Measurements from ENCODE around the gene GPR183.

DNA sequence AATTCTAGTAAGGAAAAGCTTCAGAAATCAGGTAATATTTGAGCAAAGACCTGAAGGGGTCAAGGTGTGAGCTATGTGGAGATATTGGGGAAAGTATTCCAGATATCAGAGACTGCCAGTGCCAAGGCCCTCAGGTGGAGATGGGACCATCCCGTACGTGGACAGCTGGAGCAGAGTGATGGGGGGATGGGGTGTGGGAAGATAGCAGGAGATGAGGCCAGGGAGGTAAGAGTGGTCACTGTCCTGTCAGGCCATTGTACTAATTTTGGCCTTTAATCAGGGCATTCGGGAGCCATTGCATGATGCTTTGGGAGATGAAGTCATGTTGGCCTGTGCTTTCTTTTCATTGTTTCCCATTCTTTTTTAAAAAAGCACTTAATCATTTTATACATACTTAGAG lies 36.0 kb downstream of the GPR183 start:
- TF ChIP-seq, protein P1, sequence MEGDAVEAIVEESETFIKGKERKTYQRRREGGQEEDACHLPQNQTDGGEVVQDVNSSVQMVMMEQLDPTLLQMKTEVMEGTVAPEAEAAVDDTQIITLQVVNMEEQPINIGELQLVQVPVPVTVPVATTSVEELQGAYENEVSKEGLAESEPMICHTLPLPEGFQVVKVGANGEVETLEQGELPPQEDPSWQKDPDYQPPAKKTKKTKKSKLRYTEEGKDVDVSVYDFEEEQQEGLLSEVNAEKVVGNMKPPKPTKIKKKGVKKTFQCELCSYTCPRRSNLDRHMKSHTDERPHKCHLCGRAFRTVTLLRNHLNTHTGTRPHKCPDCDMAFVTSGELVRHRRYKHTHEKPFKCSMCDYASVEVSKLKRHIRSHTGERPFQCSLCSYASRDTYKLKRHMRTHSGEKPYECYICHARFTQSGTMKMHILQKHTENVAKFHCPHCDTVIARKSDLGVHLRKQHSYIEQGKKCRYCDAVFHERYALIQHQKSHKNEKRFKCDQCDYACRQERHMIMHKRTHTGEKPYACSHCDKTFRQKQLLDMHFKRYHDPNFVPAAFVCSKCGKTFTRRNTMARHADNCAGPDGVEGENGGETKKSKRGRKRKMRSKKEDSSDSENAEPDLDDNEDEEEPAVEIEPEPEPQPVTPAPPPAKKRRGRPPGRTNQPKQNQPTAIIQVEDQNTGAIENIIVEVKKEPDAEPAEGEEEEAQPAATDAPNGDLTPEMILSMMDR (IDR thresholded peaks at IDR 0.05): no peak
- TF ChIP-seq, protein P2, sequence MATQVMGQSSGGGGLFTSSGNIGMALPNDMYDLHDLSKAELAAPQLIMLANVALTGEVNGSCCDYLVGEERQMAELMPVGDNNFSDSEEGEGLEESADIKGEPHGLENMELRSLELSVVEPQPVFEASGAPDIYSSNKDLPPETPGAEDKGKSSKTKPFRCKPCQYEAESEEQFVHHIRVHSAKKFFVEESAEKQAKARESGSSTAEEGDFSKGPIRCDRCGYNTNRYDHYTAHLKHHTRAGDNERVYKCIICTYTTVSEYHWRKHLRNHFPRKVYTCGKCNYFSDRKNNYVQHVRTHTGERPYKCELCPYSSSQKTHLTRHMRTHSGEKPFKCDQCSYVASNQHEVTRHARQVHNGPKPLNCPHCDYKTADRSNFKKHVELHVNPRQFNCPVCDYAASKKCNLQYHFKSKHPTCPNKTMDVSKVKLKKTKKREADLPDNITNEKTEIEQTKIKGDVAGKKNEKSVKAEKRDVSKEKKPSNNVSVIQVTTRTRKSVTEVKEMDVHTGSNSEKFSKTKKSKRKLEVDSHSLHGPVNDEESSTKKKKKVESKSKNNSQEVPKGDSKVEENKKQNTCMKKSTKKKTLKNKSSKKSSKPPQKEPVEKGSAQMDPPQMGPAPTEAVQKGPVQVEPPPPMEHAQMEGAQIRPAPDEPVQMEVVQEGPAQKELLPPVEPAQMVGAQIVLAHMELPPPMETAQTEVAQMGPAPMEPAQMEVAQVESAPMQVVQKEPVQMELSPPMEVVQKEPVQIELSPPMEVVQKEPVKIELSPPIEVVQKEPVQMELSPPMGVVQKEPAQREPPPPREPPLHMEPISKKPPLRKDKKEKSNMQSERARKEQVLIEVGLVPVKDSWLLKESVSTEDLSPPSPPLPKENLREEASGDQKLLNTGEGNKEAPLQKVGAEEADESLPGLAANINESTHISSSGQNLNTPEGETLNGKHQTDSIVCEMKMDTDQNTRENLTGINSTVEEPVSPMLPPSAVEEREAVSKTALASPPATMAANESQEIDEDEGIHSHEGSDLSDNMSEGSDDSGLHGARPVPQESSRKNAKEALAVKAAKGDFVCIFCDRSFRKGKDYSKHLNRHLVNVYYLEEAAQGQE (IDR thresholded peaks at IDR 0.05; ENCODE audit: insufficient read depth in 1 of 2, low read depth in 2 of 2, low read length in 1 of 2): no peak
- no peak for TF ChIP-seq POLR2AphosphoS5 (IDR thresholded peaks at IDR 0.05; ENCODE audit: low read depth, low read length)
- TF ChIP-seq SIN3A (IDR thresholded peaks at IDR 0.05; ENCODE audit: borderline replicate concordance, insufficient read depth, low read depth, low read length): no peak
- no peak for TF ChIP-seq TCF7L2 (IDR thresholded peaks at IDR 0.05; ENCODE audit: low read depth, low read length)

Data from Panc1 (cell line).